ENCODE results near the gene TECPR1. TPM values are rescaled to one million over a fixed set of nuclear protein-coding genes. Genes with fewer than 3 reads are reported as not detected.

TECPR1 gene
- total RNA-seq, 2 donors from 2014 or later, result 31.4 to 62.7 TPM

DNA sequence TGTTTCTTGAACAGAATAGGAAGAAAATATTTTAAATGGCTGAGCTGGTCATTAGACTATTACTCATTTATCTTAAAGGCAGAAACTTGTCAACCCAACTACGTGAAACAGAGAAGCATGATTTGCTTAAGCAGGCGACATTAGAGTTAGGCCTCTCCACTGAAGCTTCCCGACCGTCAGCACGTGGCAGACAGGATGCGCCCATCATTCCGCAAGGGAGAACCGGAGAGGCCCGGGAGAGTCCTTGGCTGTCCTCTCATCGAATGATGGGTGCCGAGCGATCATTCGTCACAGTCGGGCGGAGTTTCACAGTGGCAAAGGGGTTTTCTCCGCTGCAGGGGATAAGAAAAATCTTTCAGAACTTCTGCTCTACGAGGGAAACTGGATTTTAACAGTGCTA, 41.2 kb upstream of the TECPR1 start:
- WGBS, result 85% methylated on average over 17 of the region's 17 CpGs
- Histone ChIP-seq H3K36me3 (peaks cover 11 to 13% of the 10 kb centered on the region in 2 donors), H3K9me3 (no peaks in the 10 kb centered on the region), H3K27me3 (replicated peaks; ENCODE audit: insufficient read depth) (no peaks in the 10 kb centered on the region), H3K4me1 (replicated peaks) (peaks cover 21% of the 10 kb centered on the region), H3K27ac (no peak overlapping the region), H3K4me3 (no peak overlapping the region)
- intact Hi-C loops (cut with DNase I), result no loop called here
- DNase-seq (ENCODE audit: low spot score), result no peak
- TF ChIP-seq POLR2AphosphoS5 (IDR thresholded peaks at IDR 0.05), result no peak
- TF ChIP-seq POLR2A (IDR thresholded peaks at IDR 0.05), result no peak
- TF ChIP-seq, protein P1, sequence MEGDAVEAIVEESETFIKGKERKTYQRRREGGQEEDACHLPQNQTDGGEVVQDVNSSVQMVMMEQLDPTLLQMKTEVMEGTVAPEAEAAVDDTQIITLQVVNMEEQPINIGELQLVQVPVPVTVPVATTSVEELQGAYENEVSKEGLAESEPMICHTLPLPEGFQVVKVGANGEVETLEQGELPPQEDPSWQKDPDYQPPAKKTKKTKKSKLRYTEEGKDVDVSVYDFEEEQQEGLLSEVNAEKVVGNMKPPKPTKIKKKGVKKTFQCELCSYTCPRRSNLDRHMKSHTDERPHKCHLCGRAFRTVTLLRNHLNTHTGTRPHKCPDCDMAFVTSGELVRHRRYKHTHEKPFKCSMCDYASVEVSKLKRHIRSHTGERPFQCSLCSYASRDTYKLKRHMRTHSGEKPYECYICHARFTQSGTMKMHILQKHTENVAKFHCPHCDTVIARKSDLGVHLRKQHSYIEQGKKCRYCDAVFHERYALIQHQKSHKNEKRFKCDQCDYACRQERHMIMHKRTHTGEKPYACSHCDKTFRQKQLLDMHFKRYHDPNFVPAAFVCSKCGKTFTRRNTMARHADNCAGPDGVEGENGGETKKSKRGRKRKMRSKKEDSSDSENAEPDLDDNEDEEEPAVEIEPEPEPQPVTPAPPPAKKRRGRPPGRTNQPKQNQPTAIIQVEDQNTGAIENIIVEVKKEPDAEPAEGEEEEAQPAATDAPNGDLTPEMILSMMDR (IDR thresholded peaks at IDR 0.05), result no peak

GRCh38 chr7:98291717-98292116, 39.7 kb upstream of the TECPR1 start:
- no peak for DNase-seq (ENCODE audit: low spot score)
- Histone ChIP-seq H3K4me1 (replicated peaks) (peaks cover 26% of the 10 kb centered on the region), H3K27ac (peak overlapping the region in 1 of 2 donors; percentile 2), H3K9me3 (no peaks in the 10 kb centered on the region), H3K36me3 (peaks cover 11 to 13% of the 10 kb centered on the region in 2 donors), H3K4me3 (no peak overlapping the region), H3K27me3 (replicated peaks; ENCODE audit: insufficient read depth) (no peaks in the 10 kb centered on the region)
- intact Hi-C loops (cut with DNase I), result no loop called here
- 74% methylated on average over 7 of the region's 7 CpGs for WGBS
- TF ChIP-seq, protein P1 (IDR thresholded peaks at IDR 0.05), result no peak
- TF ChIP-seq POLR2A (IDR thresholded peaks at IDR 0.05), result no peak
- TF ChIP-seq POLR2AphosphoS5 (IDR thresholded peaks at IDR 0.05), result no peak

DNA sequence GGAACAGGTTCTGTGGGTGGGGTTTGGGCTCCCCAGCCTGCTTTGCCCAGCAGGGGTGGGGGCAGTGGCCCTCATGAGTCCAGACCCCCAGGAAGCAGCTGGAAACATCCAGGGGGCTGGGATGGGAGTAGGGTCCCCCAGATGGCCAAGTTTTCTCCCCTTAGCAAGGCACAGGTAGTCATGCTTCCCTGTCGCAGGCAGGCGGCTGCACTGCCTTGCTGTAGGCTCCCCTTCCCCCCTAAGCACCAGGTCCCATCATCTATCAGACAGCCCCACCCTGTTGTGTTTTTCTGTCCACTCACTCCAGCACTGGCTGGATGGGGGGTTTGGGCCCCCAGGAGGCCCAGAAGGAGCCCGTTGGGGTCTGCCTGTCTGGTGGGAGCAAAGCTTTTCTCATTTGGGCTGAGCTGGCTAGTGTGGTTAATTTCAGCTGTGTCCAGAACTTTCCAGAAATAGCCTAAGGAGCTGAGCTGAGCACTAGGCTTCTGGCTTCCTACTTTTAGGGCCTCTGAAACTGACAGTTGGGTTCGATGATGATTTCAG, 37.4 kb upstream of the TECPR1 start:
- TF ChIP-seq POLR2AphosphoS5 (IDR thresholded peaks at IDR 0.05), result no peak
- TF ChIP-seq, protein P1 (IDR thresholded peaks at IDR 0.05), result no peak
- no peak for TF ChIP-seq POLR2A (IDR thresholded peaks at IDR 0.05)
- intact Hi-C loops (cut with DNase I), result loop anchor here (5.0 kb wide), 2 partner anchors 37 to 113 kb away; partner anchors contain the start of genes BAIAP2L1 and TECPR1
- Histone ChIP-seq H3K9me3 (no peaks in the 10 kb centered on the region), H3K4me1 (replicated peaks) (peaks cover 31% of the 10 kb centered on the region), H3K27ac (peak overlapping the region in 1 of 2 donors; percentile 34), H3K27me3 (replicated peaks; ENCODE audit: insufficient read depth) (no peaks in the 10 kb centered on the region), H3K4me3 (no peak overlapping the region), H3K36me3 (peaks cover 11 to 13% of the 10 kb centered on the region in 2 donors)
- DNase-seq (ENCODE audit: low spot score), result no peak
- WGBS, result 92% methylated on average over 4 of the region's 4 CpGs

DNA sequence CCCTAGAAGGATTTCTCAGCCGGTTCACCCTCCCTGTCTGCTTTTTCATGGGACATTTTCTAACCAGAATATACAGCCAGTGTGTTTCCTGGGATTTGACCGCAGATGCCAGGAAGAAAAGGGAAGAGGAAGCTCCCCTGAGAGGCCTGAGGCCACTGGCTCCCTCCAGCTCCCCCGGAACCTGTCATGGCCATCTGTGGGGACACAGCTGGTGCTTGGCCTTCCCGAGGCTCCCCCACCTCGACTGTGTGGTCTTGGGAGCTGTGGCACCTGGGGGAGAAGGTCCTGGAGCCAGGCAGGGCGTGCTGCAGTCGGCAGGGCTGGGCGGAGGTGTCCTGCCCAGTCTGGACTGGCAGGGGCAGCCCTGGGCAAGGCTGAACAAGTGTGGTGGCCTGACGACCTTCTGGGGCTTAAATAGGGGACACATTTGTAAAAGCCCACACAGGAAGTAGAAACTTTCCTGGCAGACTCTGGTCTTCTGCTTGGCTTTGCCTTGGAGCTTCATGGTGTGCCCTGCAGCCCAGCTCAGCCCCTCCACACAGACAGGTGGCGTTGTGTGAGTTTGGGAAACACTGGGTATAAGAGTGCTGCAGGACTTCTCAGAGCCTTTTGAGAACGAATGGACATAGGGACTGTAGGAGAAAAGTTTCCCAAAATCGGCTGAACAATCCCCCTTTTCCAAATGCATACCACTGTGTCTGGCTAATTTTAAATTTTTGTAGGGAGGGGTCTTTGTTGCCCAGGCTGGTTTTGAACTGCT, 36.2 kb upstream of the TECPR1 start:
- no peaks in the 10 kb centered on the region for H3K9me3 ChIP-seq
- no peak overlapping the region for H3K4me3 ChIP-seq
- H3K27me3 ChIP-seq (replicated peaks; ENCODE audit: insufficient read depth), result no peaks in the 10 kb centered on the region
- H3K27ac ChIP-seq, result peak overlapping the region; percentile 45 to 99
- H3K4me1 ChIP-seq (replicated peaks), result peaks cover 36% of the 10 kb centered on the region
- peaks cover 7 to 11% of the 10 kb centered on the region in 2 donors for H3K36me3 ChIP-seq
- TF ChIP-seq POLR2AphosphoS5 (IDR thresholded peaks at IDR 0.05), result no peak
- TF ChIP-seq POLR2A (IDR thresholded peaks at IDR 0.05), result no peak
- TF ChIP-seq, protein P1 (IDR thresholded peaks at IDR 0.05), result no peak
- DNase-seq (ENCODE audit: low spot score), result no peak
- WGBS, result 62% methylated on average over 12 of the region's 12 CpGs
- intact Hi-C loops (cut with DNase I), result loop anchor here (5.0 kb wide), 2 partner anchors 36 to 114 kb away; partner anchors contain the start of genes BAIAP2L1 and TECPR1
